GM19468 (cell line): ENCODE measurements around the gene WDFY4.

ENCODE experiments used
- ATAC-seq: cut with Tn5 transposase; IDR thresholded peaks from one replicate; pipeline ENCODE4 v1.9.1; 2021; ENCODE audit warnings: mild to moderate bottlenecking, moderate library complexity, moderate number of reproducible peaks; ENCODE audit not compliant: unreplicated experiment; ENCODE audit errors: extremely low read depth

Gene WDFY4

DNA sequence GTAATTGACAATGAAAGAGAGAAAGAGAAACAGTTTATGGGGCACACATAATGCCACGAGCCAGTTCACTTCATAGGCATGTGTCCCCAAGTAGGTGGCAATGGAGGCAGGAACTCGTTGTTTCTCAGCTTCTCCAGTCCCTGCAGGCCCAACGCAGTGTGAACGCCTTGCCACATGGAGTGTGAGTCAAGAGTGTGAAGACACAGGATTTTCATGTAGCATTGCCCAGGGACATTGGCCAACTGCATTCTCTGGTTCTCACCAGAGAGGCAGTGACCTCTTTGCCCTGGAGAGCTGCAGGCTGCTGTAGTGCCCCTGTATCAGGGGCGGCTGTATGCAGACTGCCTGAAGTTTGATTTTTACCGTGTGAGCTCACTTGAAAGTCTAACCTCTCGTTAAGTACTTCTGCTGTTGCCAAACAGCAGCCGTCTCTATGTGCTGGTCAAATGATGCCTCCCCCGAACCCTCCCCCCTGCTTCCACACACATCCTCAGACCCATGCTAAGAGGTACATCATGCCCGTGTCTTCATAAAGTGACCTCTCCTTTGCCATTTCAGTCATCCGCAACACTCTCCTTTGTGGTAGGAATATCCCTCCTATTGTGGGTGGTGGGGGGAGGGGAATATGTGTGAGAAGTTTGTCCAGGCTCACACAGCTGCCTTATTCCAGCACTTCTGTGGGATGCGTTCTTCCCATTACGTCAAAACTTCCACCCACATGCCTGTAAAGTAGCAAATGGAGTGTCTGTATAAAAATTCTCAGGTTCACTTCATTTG, 242.3 kb downstream of the WDFY4 start:
- no peak for ATAC-seq

DNA sequence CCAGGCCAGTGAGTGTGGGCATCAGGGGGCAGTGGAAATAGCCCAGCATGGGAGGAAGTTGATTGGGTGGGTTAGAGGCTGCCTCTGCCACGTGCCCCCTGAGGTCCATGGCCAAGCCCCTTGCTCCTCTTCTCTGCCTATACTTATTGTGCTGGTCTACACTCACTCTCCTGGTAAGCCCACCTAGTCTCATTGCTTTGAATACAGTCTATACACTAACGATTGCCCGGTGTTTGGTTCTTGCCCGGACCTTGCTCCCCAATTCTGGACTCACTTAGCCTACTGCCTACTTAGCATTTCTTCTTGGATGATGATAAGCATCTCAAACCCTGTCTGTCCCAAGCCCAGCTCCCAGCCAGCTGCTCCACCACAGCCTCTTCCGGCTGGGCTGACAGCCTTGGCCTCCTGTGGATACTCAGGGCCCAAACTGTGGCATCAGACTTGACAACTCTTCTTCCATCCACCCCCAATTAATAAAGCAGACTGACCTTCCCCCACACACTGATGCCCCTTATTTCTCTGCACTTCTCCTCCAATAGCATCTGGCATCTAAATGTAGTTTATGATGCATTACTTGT, 244.8 kb downstream of the WDFY4 start:
- no peak for ATAC-seq

DNA sequence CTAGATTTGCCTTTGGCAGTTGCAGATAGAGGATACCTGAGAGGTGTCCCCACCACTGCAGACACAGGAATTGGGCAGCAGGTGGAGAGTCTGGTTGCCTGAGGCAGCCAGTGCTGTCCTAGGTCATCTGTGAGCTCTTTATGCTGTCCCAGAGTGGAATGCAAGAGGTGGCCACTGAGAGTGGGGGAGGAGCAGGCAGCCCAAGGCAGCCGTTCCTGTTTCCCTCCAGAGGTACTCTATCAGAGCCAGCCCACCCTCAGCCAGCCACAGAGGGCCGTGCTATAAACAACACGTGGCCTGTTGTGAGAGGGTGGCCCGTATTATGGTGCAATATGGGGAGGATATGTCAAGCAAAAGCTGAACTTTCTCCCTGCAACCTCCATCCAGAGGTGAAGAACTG, 246.5 kb downstream of the WDFY4 start:
- ATAC-seq = no peak

DNA sequence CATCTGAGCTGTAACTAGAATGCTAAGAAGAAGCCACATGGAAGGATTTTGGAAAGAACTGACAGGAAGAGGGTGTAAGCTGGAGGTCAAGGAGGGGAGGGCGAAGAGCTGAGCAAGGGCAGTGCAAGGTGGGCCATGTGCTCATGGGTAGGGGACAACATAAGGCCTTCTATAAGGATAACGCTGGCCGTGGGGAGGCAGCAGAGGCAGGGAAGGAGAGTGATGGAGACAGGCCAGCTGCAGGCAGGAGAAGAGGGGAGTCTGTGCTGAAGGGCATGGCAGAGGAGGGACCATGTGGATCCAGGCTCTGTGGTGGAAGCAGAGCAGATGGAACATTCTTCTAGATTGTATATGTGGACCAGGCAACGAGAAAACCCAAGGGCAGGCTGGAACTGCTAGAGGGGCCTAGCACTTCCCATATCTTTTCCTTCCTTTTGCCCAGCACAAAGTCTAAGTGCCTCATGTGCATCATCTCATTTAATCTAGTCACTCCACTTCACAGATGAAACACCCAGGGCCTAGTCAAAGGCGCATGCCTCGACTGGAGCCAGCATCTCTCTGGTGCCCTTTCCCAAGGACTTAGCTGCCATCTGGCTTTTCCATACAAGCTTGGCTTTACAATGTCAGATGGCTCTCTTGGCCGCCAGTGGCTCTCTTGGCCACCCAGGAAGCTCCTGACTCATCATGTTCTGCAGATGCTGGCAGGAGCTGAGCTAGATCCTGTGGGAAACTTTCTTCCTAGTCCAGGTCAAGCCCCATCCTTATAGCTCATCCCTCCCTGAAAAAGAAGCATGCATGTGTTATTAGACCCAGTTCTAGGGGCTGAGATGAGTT, 248.4 kb downstream of the WDFY4 start:
- ATAC-seq = no peak

DNA sequence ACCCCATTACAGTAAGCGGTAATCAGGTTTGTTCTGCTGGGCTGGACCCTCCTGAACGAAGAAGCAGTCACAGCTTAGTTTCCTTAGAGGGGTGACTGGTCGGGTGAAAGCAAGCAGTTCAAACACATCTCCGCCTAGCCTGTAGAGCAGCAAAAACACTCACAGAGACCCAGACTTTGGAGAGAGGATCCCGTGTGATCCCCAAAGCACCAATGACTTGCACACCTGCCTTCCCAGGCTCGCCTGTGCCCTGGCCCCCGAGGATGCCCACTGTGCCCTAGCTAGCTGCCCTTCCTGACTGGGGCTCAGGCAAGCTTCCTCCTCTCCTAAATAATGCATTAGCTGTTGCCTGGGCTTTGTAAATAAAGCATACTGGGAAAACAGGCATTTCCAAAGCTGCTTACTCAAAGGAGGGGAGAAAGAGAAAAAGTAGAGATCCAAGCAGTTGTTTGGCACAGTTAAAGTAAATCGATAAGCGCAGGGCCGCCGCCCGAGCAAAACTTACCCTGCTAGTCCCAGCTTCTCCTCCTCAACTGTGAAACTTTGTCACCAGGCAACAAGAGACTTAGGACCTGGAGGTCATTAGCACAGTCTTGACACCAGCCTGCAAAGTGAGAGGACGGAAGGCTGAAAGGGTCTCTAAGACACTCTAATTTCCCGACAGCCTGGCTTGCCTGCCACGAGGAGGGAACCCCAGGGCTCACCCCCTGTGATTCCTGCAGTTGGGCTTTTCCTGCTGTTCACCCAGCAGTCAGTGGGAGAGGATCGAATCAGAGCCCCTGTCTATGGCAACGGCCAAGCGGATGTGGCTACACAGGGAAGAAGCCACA, 250.2 kb downstream of the WDFY4 start:
- no peak for ATAC-seq

DNA sequence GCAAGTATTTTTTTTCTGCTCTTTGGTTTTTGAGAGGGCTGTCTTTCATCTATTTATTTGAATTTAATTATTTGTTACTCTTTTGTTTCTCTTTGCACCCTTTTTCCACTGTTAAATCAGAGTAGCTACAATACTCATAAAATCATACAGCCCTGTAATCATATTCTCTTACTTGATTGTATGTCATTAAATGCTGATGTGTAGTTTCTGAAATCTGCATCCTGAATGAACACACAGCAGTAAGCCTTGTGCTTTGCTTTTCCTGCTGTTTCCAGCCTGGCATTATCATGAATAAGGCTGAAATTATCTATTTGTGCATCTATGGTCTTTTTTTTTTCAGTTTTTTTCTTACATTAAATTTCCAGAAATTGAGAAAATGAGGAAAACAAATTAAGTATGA, 250.9 kb downstream of the WDFY4 start:
- no peak for ATAC-seq

DNA sequence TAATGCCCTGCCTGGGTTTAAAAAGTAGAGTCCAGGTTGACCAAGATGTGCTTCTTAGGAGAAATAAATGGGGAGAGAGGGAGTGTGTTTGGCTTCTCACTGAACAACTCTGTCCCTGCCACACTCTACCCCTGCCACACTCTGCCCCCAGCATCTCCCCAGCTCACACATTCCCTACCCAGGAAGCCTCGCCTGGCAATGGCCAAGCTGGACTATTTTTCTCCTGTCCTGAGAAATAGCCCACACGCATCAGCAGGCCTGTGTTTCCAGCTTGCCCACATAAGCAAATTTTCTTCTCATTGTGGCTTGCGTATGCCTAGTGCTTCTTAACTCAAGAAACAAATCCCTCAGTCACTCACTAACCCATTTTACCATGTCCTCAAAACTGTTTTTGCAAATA, 253.1 kb downstream of the WDFY4 start:
- no peak for ATAC-seq

DNA sequence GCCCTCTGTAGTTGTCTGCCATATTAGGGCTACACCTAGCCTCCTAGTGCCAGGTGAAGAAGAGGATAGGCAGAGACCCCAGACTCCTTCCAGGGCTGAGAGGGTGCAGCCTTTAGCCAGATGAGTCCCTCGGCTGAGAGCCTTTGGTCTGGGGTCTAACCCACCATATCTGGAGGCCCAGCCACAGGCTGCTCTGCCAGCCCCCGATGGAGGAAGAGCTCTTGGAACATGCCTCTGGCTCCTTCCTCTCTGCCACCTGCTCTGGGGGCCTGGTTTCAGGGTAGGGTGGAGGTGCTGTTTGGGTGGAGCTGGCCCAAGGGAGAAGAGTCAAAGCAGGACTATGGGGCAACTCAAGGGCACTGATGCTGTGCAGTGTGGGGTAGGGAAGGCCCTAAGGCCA, 253.6 kb downstream of the WDFY4 start:
- no peak for ATAC-seq

DNA sequence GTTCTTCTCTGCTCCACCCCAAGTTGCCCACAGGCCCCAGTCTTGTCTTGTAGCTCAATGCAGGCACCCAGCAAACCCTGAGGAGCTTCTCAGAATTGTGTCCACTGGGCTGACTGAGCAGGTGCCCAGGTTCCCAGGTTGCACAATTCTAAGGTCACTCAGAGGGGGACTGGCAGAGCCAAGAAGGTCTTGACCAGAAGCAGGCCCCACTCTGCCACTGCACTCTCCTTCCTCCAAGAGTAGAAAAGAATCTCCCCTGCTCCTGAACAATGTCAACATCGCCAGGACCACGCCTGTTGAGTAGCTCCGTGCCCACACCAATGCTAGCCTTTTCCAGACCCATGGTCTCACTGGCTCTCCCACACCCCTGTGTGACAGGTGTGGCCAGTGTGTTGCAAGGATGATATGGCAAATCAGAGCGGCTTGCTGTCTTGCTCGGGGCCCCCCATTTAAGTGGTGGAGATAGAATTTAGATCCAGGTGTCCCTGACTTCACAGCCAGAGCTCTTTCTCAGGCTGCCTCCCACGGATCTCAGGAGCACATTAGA, 254.4 kb downstream of the WDFY4 start:
- ATAC-seq = no peak

DNA sequence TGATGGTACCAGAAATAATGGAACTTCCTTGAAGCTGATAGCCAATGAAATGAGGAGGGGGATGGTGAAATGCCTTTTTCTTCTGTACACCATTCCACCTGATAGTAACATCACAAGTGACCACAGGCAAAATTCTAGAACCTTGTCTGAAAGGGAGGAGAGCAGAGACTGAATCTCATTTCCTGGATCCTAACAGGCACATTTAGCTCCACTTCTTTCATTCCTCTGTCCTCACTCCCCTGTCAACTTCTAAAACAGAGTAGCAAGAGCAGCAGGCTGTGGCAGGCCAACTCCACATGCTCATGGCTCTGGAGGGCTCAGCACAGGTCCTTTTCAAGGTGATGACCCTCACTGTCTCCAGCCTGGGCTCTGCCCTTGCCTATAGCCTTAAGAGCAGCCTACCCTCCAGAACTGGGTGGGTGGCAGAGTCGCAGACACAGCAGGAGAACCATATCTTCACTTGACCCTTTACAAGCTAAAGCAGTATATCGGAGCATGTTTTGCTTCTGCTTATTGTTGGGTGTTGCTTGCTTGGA, 255.2 kb downstream of the WDFY4 start, which contains the start of gene LRRC18:
TSS of gene LRRC18 (minus strand) at position 51 of the 536 bp plus-strand sequence. CDS start 25,685 bp downstream, outside the sequence.
- no peak for ATAC-seq

DNA sequence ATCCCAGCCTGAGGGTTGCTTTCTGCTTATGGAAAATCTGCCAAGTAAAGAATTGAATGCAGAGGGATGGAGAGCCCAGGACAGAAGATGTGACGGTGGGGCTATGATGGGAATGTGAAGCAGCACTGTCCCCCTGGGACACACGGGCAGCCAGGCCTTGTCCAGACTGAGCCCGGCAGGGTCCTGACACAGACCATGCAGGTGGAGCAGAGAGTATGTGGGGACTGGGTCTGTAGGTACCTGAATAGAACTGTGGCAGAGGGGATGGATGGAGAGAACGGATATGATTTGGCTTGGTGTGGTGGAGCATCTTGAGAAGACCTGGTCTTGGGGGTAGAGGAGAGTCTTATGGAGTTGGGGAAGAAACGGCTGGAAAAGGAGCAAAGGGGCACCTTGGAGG, 255.7 kb downstream of the WDFY4 start:
- ATAC-seq = no peak

DNA sequence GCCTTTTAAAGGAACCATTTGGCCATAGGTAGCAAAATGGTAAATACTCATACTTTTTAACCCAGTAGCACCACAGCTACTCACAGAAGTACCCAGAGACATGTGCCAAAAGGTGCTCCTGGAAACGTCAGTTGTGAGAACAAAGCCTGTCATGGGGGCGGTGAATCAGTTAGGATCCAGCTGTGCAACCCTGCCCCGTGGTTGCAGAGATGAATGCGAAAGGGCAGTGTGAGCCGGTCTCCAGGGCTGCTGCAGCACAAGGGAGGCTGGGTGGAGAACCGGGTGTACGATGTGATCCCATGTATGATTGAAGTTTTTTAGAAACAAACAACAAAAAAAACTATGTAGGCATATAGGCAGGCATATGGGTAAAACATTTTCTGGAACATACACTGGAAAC, 256.3 kb downstream of the WDFY4 start:
- ATAC-seq = no peak

DNA sequence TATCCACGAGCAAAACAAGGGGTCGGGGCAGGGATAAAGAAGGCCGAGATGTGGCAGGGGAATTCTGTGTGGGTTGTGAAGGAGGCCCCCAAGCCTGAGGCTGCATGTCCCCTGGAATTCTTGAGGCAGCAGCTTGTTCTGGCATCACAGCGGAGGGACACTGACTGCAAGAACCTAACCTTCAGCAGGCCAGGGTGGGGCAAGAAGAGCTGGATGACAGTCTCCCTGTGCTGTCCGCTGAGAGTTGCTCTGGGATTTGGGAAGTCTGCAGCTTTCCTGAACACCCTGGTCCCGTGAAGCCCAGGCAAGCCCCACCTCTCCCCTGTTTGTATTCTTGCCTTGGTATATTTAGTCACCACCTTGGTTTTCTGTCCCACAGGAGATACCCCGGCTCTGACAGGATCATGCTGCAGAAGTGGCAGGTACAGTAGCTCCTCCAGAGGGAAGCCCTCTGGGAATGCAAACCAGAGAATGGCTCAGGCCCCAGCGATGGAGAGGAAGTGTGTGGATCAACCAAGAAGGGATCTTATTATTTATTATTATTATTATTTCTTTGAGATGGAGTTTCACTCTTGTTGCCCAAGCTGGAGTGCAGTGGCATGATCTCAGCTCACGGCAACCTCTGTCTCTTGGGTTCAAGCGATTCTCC, 256.9 kb downstream of the WDFY4 start:
- no peak for ATAC-seq

DNA sequence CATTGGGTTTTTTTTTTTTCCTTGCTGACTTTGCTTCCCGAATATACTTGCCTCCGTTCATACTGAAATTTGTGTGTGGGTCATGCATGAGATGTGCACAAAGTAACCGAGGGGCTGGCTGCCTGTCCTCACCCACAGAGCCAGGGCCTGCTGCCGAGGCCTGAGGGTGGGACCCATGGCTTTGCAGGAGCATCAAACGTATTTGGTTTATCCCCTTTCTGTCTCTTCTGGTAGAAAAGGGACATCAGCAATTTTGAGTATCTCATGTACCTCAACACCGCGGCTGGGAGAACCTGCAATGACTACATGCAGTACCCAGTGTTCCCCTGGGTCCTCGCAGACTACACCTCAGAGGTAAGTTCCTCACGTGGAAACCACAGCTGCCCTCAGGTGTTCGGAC, 258.4 kb downstream of the WDFY4 start:
- no peak for ATAC-seq

DNA sequence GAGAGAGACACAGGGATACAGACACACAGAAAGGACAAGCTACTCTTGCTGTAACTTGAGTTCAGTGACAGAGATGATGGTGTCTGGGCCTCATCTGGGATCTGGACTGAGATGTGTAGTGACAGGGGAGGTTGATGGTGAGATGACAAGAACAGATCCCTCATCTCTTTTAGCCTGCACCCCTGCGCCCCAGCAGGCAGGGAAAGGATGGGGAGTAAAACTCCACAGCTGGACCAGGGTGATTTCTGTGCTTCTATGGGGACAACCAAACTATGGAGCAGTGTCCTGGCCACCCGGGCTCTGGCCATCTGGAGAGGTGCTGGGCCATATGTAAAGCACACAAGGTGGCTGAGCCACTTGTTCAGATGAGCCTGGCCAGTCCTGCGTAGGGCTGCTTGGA, 259.5 kb downstream of the WDFY4 start:
- ATAC-seq = no peak

DNA sequence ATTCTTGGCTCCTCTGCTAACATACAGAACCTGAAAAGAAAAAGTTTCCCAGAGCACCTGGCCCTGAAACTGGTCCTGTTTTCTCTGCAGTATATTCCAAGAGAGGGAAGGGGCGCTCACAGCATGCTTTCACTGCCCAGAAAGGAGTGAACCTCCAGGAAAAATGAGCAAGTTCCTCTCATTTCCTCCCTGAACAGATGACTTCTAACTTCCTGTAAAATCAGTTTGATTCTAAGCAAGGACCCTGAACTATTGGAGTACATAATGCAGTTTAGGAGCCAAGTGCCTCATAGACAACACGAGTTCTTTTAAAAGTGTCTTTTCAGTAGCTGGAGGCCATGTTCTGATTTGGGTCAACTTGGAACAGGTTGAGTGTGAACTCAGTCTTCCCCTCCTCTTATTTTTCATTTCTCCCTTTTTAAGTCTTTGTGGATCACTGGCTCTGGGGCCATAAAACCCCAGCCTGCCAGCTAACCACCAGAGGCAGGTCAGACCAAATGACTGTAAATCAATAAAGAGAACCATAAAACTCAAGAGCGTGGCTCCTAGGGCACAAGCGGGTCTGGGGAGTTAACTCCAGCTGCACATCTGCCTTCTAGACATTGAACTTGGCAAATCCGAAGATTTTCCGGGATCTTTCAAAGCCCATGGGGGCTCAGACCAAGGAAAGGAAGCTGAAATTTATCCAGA, 260.9 kb downstream of the WDFY4 start:
- no peak for ATAC-seq

DNA sequence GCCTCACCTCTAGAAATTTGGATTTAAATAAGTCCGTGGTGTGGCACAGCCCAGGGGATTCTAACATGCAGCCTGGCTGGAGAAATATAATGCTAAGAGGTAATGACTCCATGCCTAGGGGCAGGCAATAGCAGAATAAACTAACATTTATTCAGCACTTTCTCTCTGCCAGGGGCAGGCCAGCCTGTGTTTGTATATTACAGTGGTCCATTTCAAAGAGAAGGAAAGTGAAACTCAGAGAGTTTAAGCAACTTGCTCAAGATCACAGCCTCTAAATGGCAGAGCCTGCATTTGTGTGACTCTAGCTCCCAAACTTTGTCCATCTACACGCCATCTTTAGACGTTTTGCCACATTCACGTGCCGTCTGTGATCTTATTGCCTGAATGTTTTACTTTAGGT, 261.7 kb downstream of the WDFY4 start:
- ATAC-seq = no peak

DNA sequence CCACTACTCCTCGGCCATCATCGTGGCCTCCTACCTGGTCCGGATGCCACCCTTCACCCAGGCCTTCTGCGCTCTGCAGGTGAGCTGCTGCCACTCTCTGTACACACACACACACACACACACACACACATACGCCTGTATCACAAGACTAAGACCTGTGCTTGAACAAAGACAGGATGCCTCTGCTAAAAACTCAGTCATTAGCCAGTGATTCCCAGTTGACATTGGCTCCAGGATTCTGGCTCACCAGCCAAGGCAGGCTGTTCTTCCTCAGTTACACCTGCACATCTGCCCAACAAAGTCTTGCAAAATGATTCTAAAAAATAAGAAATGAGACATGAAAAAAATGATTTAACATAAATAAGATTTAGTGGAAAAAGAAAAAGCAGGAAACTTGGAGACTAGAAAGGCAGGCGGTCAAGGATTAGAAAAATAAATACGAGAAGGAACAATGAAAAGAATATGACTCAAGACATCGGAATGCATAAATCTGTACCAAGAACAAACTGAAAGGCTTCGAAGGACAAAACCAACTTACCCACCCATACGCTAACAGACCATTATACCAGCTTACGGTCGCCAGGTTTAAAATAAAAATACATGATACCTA, 262.3 kb downstream of the WDFY4 start:
- no peak for ATAC-seq
